ENCODE results near the gene RTTN. TPM values are rescaled to one million over a fixed set of nuclear protein-coding genes. Genes with fewer than 3 reads are reported as not detected.

RTTN gene
- total and polyA plus RNA-seq, 2 of the 13 experiments (the other 11 are each of a cell fraction or from before 2014, with no cell fraction given), result 5.4 to 18.7 TPM

- no peak for TF ChIP-seq PBX3 (CRISPR knock-in tag; IDR thresholded peaks at IDR 0.05; ENCODE audit: borderline replicate concordance)
- no peak for TF ChIP-seq ZMAT5 (CRISPR knock-in tag; IDR thresholded peaks at IDR 0.05; ENCODE audit: borderline replicate concordance, low read depth)
- TF ChIP-seq ZNF549 (CRISPR knock-in tag; IDR thresholded peaks at IDR 0.05), result no peak
- TF ChIP-seq NR2F2 (IDR thresholded peaks at IDR 0.05; ENCODE audit: borderline replicate concordance, low read depth), result no peak
- no peak for TF ChIP-seq GMEB2 (CRISPR knock-in tag; IDR thresholded peaks at IDR 0.05; ENCODE audit: low read depth)
- TF ChIP-seq GPN1 (CRISPR knock-in tag; IDR thresholded peaks at IDR 0.05; ENCODE audit: borderline replicate concordance), result no peak
Observed at GRCh38 chr18:70165936-70166335, 39.6 kb downstream of the RTTN start (continued).

- H3K27ac ChIP-seq (ENCODE audit: extremely low read length, insufficient read depth, low read length), result no peak overlapping the region
- POLR2A ChIA-PET, result no interaction called here
- in situ Hi-C loops (cut with HindIII; ENCODE audit: extremely low pct_ligation_motif_present, low pct_unique_long_range_greater_than_20kb) (no loop called here), intact Hi-C loops (cut with micrococcal nuclease; ENCODE audit: unreplicated experiment) (no loop called here)
- DNase-seq (ENCODE audit: low spot score) (no peak), FAIRE-seq (no peak), ATAC-seq (no peak)
- no peak overlapping the region for H3K9ac ChIP-seq (ENCODE audit: insufficient read depth, low read depth, low read length)
- no peaks in the 10 kb centered on the region for H3K79me2 ChIP-seq (ENCODE audit: insufficient read depth, low read length)
- CTCF ChIA-PET (ENCODE audit: low intra/inter-chr PET ratio, low total read pairs), result no interaction called here
- no TSS peak for BruUV-seq (replicated peaks)
- H3K4me2 ChIP-seq (ENCODE audit: low read depth, low read length), result no peak overlapping the region
- H4K20me1 ChIP-seq (ENCODE audit: insufficient read depth, low read length), result no peaks in the 10 kb centered on the region
- no peak overlapping the region for H2AFZ ChIP-seq (ENCODE audit: low read length)
- H3K27me3 ChIP-seq (ENCODE audit: control insufficient read depth in 1 of 2, insufficient read depth in 2 of 2, low read length in 2 of 2), result no peaks in the 10 kb centered on the region
- no peak overlapping the region for H3K4me3 ChIP-seq (replicated peaks in 1 of 3; ENCODE audit: insufficient read depth in 1 of 3, low read depth in 2 of 3, low read length in 3 of 3)
- 97% methylated on average over 1 of the region's 1 CpG for WGBS (ENCODE audit: low lambda C conversion rate)
- peaks cover 3 to 34% of the 10 kb centered on the region in 2 experiments; a peak in 1 of 5 replicates for H3K36me3 ChIP-seq (replicated peaks in 1 of 2; ENCODE audit: control insufficient read depth in 1 of 2, insufficient read depth in 2 of 2, low read length in 2 of 2)
- H3K9me3 ChIP-seq (ENCODE audit: low read length), result no peaks in the 10 kb centered on the region
- no peaks in the 10 kb centered on the region for H3K4me1 ChIP-seq (ENCODE audit: insufficient read depth, low read length)
- TF ChIP-seq SP140L (CRISPR knock-in tag; IDR thresholded peaks at IDR 0.05; ENCODE audit: borderline replicate concordance), result no peak
- TF ChIP-seq ZNF652 (CRISPR knock-in tag; IDR thresholded peaks at IDR 0.05; ENCODE audit: borderline replicate concordance, low read depth), result no peak
- TF ChIP-seq ZNF747 (CRISPR knock-in tag; IDR thresholded peaks at IDR 0.05; ENCODE audit: borderline replicate concordance), result no peak
- TF ChIP-seq PHF5A (CRISPR knock-in tag; IDR thresholded peaks at IDR 0.05; ENCODE audit: low read depth, unreplicated experiment), result no peak
- TF ChIP-seq HNF1B (CRISPR knock-in tag; IDR thresholded peaks at IDR 0.05), result no peak
- no peak for TF ChIP-seq ZNF567 (CRISPR knock-in tag; IDR thresholded peaks at IDR 0.05; ENCODE audit: borderline replicate concordance)
- TF ChIP-seq ZNF530 (CRISPR knock-in tag; IDR thresholded peaks at IDR 0.05; ENCODE audit: low read depth), result no peak
- no peak for TF ChIP-seq RBM39 (IDR thresholded peaks at IDR 0.05; ENCODE audit: low read depth, low read length, poor library complexity, severe bottlenecking)
- no peak for TF ChIP-seq ZFX (CRISPR knock-in tag; IDR thresholded peaks at IDR 0.05; ENCODE audit: low read depth)
- TF ChIP-seq FOXA1 (IDR thresholded peaks at IDR 0.05), result no peak
- TF ChIP-seq FOXA1 (CRISPR knock-in tag; IDR thresholded peaks at IDR 0.05), result no peak
- no peak for TF ChIP-seq ZNF616 (CRISPR knock-in tag; IDR thresholded peaks at IDR 0.05; ENCODE audit: low read depth)
- no peak for TF ChIP-seq ZNF234 (CRISPR knock-in tag; conservative IDR thresholded peaks at IDR 0.05)
- no peak for TF ChIP-seq HHEX (CRISPR knock-in tag; IDR thresholded peaks at IDR 0.05)
- TF ChIP-seq GTF3A (CRISPR knock-in tag; conservative IDR thresholded peaks at IDR 0.05), result no peak
Observed at GRCh38 chr18:70160073-70160678, 45.3 kb downstream of the RTTN start.
